A549 (cell line): ENCODE measurements around the gene CENPE. TPM values are rescaled to one million over a fixed set of nuclear protein-coding genes. Genes with fewer than 3 reads are reported as not detected.

Source experiments
- ATAC-seq, 2 experiments: fragments of 200-7000 bp in 1 of 2; fragments of >200 bp in 1 of 2; cut with Nextera tagmentation in 1 of 2; cut with Tn5 transposase in 1 of 2; 3 replicates each; pipeline versions ENCODE4 v1.8.0 to v1.9.1; 2018 to 2020; ENCODE audit warnings: mild to moderate bottlenecking in 1 of 2, moderate library complexity in 1 of 2
- CTCF ChIA-PET: fragments of 300-600 bp; sonication (Branson Sonifier 250); formaldehyde crosslinking; extraction: SDS; loops from one replicate; lab custom pipeline; 2021; ENCODE audit warnings: antibody characterized with exemption, inconsistent platforms; lab: Yijun Ruan, JAX
- POLR2A ChIA-PET: fragments of 350-600 bp; formaldehyde crosslinking; extraction: SDS; loops from one replicate; lab custom pipeline; 2021; ENCODE audit warnings: antibody characterized with exemption, inconsistent platforms; lab: Yijun Ruan, JAX
- DNase-seq, 2 experiments: peaks; one replicate each; pipeline versions ENCODE4 v3.0.0 to v3.0.0-alpha.2; 2011 to 2016; ENCODE audit warnings: low read depth in 1 of 2, low spot score in 1 of 2
- FAIRE-seq: peaks from 2 replicates; lab custom pipeline; 2011; peaks lifted over from hg19 to GRCh38; lab: Jason Lieb, UNC
- H3K27ac ChIP-seq, 2 experiments: fragments of >200 bp; sonication (Bioruptor Twin); formaldehyde crosslinking; 3 replicates each; pipeline ENCODE4 v1.5.1; 2016 to 2017
- H3K4me1 ChIP-seq: fragments of >200 bp; sonication (Bioruptor Twin); formaldehyde crosslinking; 3 replicates; pipeline ENCODE4 v1.6.1; 2016
- H3K4me2 ChIP-seq: fragments of >200 bp; sonication (Bioruptor Twin); formaldehyde crosslinking; 3 replicates; pipeline ENCODE4 v1.6.1; 2016
- H3K4me3 ChIP-seq: fragments of >200 bp; sonication (Bioruptor Twin); formaldehyde crosslinking; 3 replicates; pipeline ENCODE4 v1.5.1; 2016
- H3K9me3 ChIP-seq: fragments of >200 bp; sonication (Bioruptor Twin); formaldehyde crosslinking; 3 replicates; pipeline ENCODE4 v1.6.1; 2016
- CBX2 ChIP-seq: fragments of 200-600 bp; sonication (generic); IDR thresholded peaks from 2 replicates; pipeline ENCODE4 v1.6.1; 2016; ENCODE audit warnings: low read depth, mild to moderate bottlenecking, borderline replicate concordance
- CBX8 ChIP-seq: fragments of 200-600 bp; sonication (generic); IDR thresholded peaks from 2 replicates; pipeline ENCODE4 v1.6.1; 2016
- CEBPB ChIP-seq, 2 experiments: fragments of >200 bp in 1 of 2; sonication (Bioruptor Twin) in 1 of 2; formaldehyde crosslinking in 1 of 2; IDR thresholded peaks; 2 replicates each; pipeline ENCODE4 v1.6.1; 2012 to 2016
- E2F6 ChIP-seq: IDR thresholded peaks from 2 replicates; pipeline ENCODE4 v1.6.1; 2012; ENCODE audit warnings: low read depth, borderline replicate concordance
- EHMT2 ChIP-seq: fragments of 200-600 bp; sonication (generic); IDR thresholded peaks from 2 replicates; pipeline ENCODE4 v1.6.1; 2016; ENCODE audit warnings: antibody characterized with exemption, low read depth, mild to moderate bottlenecking, moderate library complexity
- ELK1 ChIP-seq: fragments of 150-350 bp; IDR thresholded peaks from 2 replicates; pipeline ENCODE4 v1.6.1; 2014; ENCODE audit warnings: low read depth, mild to moderate bottlenecking, low read length
- FOXS1 ChIP-seq: fragments of 250-450 bp; sonication (Bioruptor Pico); IDR thresholded peaks from 2 replicates; pipeline ENCODE4 v1.5.0; 2020; ENCODE audit warnings: mild to moderate bottlenecking, moderate library complexity
- HDAC2 ChIP-seq: fragments of 200-600 bp; sonication (generic); IDR thresholded peaks from 2 replicates; pipeline ENCODE4 v1.6.1; 2016
- KDM1A ChIP-seq: fragments of 200-600 bp; sonication (generic); IDR thresholded peaks from 2 replicates; pipeline ENCODE4 v1.6.1; 2016; ENCODE audit warnings: low read depth, mild to moderate bottlenecking
- MAX ChIP-seq: IDR thresholded peaks from 2 replicates; pipeline ENCODE4 v1.6.1; 2012
- MAZ ChIP-seq: fragments of 150-350 bp; IDR thresholded peaks from 2 replicates; pipeline ENCODE4 v1.6.1; 2014; ENCODE audit warnings: antibody characterized with exemption, low read depth, low read length, borderline replicate concordance
- MYC ChIP-seq: IDR thresholded peaks from 2 replicates; pipeline ENCODE4 v1.6.1; 2012; ENCODE audit warnings: mild to moderate bottlenecking, inconsistent platforms, low read length, improper control_type of control experiment, borderline replicate concordance
- NFE2L2 ChIP-seq: fragments of 150-350 bp; conservative IDR thresholded peaks from 2 replicates; pipeline ENCODE4 v1.6.1; 2014; ENCODE audit warnings: low read length
- NPAS2 ChIP-seq: fragments of 250-450 bp; sonication (Bioruptor Pico); IDR thresholded peaks from 2 replicates; pipeline ENCODE4 v1.8.0; 2022; ENCODE audit warnings: mild to moderate bottlenecking, moderate library complexity, borderline replicate concordance
- PBX3 ChIP-seq: IDR thresholded peaks from 2 replicates; pipeline ENCODE4 v1.6.1; 2012
- POLR2A ChIP-seq: IDR thresholded peaks from 2 replicates; pipeline ENCODE4 v1.6.1; 2012; ENCODE audit warnings: mild to moderate bottlenecking, low read length
- RAD21 ChIP-seq, 2 experiments: fragments of >200 bp in 1 of 2; sonication (Bioruptor Twin) in 1 of 2; formaldehyde crosslinking in 1 of 2; IDR thresholded peaks in 1 of 2; conservative IDR thresholded peaks in 1 of 2; 2 replicates in 1 of 2; 3 replicates in 1 of 2; pipeline ENCODE4 v1.6.1; 2012 to 2018; ENCODE audit warnings: inconsistent platforms in 1 of 2
- RCOR1 ChIP-seq: fragments of 150-350 bp; IDR thresholded peaks from 2 replicates; pipeline ENCODE4 v1.6.1; 2014; ENCODE audit warnings: antibody characterized with exemption, low read length, low read depth
- REST ChIP-seq: fragments of 200-600 bp; sonication (generic); IDR thresholded peaks from 2 replicates; pipeline ENCODE4 v1.6.1; 2016; ENCODE audit warnings: antibody characterized with exemption, mild to moderate bottlenecking, moderate library complexity
- SREBF2 ChIP-seq: fragments of 450-650 bp; IDR thresholded peaks from 2 replicates; pipeline ENCODE4 v1.6.1; 2014; ENCODE audit warnings: mild to moderate bottlenecking, moderate library complexity
- ZC3H11A ChIP-seq: fragments of 450-650 bp; IDR thresholded peaks from 2 replicates; pipeline ENCODE4 v1.6.1; 2014; ENCODE audit warnings: antibody characterized with exemption, mild to moderate bottlenecking
- ZFP36 ChIP-seq: fragments of 450-650 bp; IDR thresholded peaks from 2 replicates; pipeline ENCODE4 v1.6.1; 2014; ENCODE audit warnings: borderline replicate concordance; ENCODE audit not compliant: partially characterized antibody
- ZNF302 ChIP-seq: fragments of 250-450 bp; sonication (Bioruptor Pico); IDR thresholded peaks from 2 replicates; pipeline ENCODE4 v1.9.0; 2021; ENCODE audit warnings: inconsistent platforms, mild to moderate bottlenecking, moderate library complexity
- WGBS: methylation state at CpG from one replicate; pipeline ENCODE4 v1.1.6; 2017; ENCODE audit errors: missing lambda C conversion rate; 5-methylcytosine and 5-hydroxymethylcytosine counted together
- polyA plus RNA-seq, 4 experiments: library from polyadenylated mRNA; depleted of rRNA in 3 of 4; stranded (reverse); fragments of >200 nt; fragmentation: RNase III in 1 of 4; extraction: RNeasy Plus Mini Kit Qiagen cat#74134 plus additional on column Dnase treatment in 1 of 4; gene quantifications; 2 replicates in 3 of 4; 3 replicates in 1 of 4; pipeline ENCODE4 v1.2.3, GENCODE V29; 2011 to 2017

CENPE gene
- polyA plus RNA-seq, 2 of the 4 experiments (the other 2 are of a cell fraction), result 6.3 to 15.9 TPM

- no peak for FAIRE-seq
- CTCF ChIA-PET, result no interaction called here
- ATAC-seq, result no peak
- POLR2A ChIA-PET, result no interaction called here
- DNase-seq, result no peak
- Histone ChIP-seq H3K4me1 (no peaks in the 10 kb centered on the region), H3K4me2 (no peak overlapping the region), H3K9me3 (no peaks in the 10 kb centered on the region), H3K4me3 (no peak overlapping the region), H3K27ac (no peak overlapping the region)
- 86% methylated on average over 2 of the region's 2 CpGs for WGBS
- TF ChIP-seq MAZ (no peak), MAX (no peak), ZC3H11A (no peak), ELK1 (no peak)
Measured at GRCh38 chr4:103162176-103162575, 36.0 kb downstream of the CENPE start.

- Histone ChIP-seq H3K4me2 (no peak overlapping the region), H3K27ac (no peak overlapping the region), H3K9me3 (no peaks in the 10 kb centered on the region), H3K4me1 (no peaks in the 10 kb centered on the region), H3K4me3 (no peak overlapping the region)
- ATAC-seq (no peak), FAIRE-seq (no peak), DNase-seq (no peak)
- 94% methylated on average over 4 of the region's 4 CpGs for WGBS
- TF ChIP-seq E2F6, result no peak
- no peak for TF ChIP-seq NPAS2 (CRISPR knock-in tag)
- TF ChIP-seq ZNF302 (CRISPR knock-in tag), result no peak
- no peak for TF ChIP-seq POLR2A
- TF ChIP-seq CEBPB (IDR thresholded peaks at IDR 0.05), result no peak
- TF ChIP-seq NFE2L2, result no peak
- TF ChIP-seq ZFP36, result no peak
- TF ChIP-seq SREBF2, result no peak
- TF ChIP-seq MAX, result no peak
- no peak for TF ChIP-seq MAZ
- TF ChIP-seq FOXS1 (CRISPR knock-in tag), result no peak
- no peak for TF ChIP-seq RCOR1
- no peak for TF ChIP-seq ZC3H11A
- no peak for TF ChIP-seq MYC
- ChIA-PET CTCF (interaction anchor here (0.7 kb wide), 1 partner anchor 627 kb away, joined by 3 read pairs; no protein-coding TSS in a partner anchor), POLR2A (no interaction called here)
Measured at GRCh38 chr4:103158760-103159159, 39.4 kb downstream of the CENPE start.

- no peak for DNase-seq
- TF ChIP-seq KDM1A (no peak), HDAC2 (no peak), PBX3 (no peak)
- no peak overlapping the region for H3K4me3 ChIP-seq
- H3K9me3 ChIP-seq, result no peaks in the 10 kb centered on the region
- ChIA-PET CTCF (no interaction called here), POLR2A (no interaction called here)
- no peak overlapping the region for H3K4me2 ChIP-seq
- no peak overlapping the region for H3K27ac ChIP-seq
- H3K4me1 ChIP-seq, result peaks cover 8% of the 10 kb centered on the region
- no peak for ATAC-seq
- WGBS, result 91% methylated on average over 3 of the region's 3 CpGs
- no peak for FAIRE-seq
Measured at GRCh38 chr4:103156106-103156505, 42.0 kb downstream of the CENPE start.

GRCh38 chr4:103152381-103152780, 45.8 kb downstream of the CENPE start:
- Histone ChIP-seq H3K27ac (no peak overlapping the region), H3K4me1 (peaks cover 20% of the 10 kb centered on the region), H3K9me3 (no peaks in the 10 kb centered on the region), H3K4me2 (no peak overlapping the region), H3K4me3 (no peak overlapping the region)
- ATAC-seq, result no peak
- no peak for DNase-seq
- FAIRE-seq, result no peak
- POLR2A ChIA-PET, result no interaction called here
- CTCF ChIA-PET, result no interaction called here
- WGBS, result 82% methylated on average over 3 of the region's 3 CpGs
- TF ChIP-seq NFE2L2 (no peak), CBX2 (no peak), CBX8 (no peak), FOXS1 (CRISPR knock-in tag) (no peak), MAZ (no peak), E2F6 (no peak), RAD21 (conservative IDR thresholded peaks at IDR 0.05 in 1 of 2, IDR thresholded peaks at IDR 0.05 in 1 of 2) (no peak), HDAC2 (no peak), EHMT2 (no peak), ZFP36 (no peak), REST (no peak)
